KOPT-K1 (cell line): ENCODE results near the gene ZNF419.
"Not testable (repeated sequence)": the region's sequence is repeated elsewhere in the genome, so short reads cannot be mapped to it uniquely, and the experiment has no call there.

Source experiments
- H3K27ac ChIP-seq: fragments of 200-600 bp; sonication (generic); 2 replicates; pipeline ENCODE4 v1.5.1; 2016; ENCODE audit warnings: antibody characterized with exemption, mild to moderate bottlenecking, low read depth, low read length; ENCODE audit not compliant: poor library complexity, severe bottlenecking
- H3K36me3 ChIP-seq: fragments of 200-600 bp; sonication (generic); 2 replicates; pipeline ENCODE4 v1.5.1; 2017; ENCODE audit warnings: antibody characterized with exemption, mild to moderate bottlenecking, low read length, moderate library complexity; ENCODE audit not compliant: insufficient read depth
- H3K9me3 ChIP-seq: fragments of 200-600 bp; sonication (generic); 2 replicates; pipeline ENCODE4 v1.5.1; 2017; ENCODE audit warnings: antibody characterized with exemption, low read length, mild to moderate bottlenecking; ENCODE audit not compliant: insufficient read depth, poor library complexity, severe bottlenecking

Gene ZNF419

DNA sequence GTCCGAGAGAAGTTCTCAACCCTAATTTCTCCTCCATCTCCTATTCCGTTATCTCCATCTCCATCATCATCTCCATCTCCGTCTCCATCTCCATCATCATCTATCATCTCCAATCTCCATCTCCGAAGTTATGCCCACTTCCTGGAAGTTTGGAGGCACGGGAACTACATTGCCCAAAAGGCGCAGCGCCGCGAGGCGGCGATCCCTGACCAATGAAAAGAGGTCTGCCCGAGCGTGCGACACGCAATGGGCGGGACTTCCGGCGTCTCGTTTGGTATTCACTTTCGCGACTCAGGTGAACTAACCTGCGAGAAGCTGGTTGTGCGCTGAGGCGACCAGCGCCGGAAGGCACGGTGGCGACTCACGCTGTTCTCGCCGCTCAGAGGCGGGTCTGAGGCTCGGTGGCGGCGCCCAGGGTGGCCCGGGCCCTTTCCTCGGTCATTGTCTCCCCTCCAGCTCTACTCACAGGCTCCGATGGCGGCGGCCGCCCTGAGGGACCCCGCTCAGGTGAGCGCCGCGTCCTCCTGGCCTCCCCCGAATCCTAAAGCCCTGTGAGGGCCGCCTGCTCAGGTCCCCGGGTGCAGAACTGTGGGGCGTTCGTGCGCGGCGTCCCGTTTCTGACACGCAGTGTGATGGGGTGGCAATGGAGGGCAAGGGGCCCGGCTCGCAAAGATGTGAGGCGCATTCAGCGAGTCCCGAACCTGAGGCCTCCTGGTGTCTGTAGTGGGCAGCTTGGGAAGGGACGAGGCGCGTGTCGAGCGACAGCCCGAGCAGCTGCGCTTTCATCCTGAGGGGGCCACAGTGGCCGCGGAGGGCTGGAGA is at the start of gene ZNF419:
Gene ZNF419 (plus strand): TSS at position 274 of the 822 bp plus-strand sequence. CDS start 201 bp downstream, at position 475.
- not testable (repeated sequence) for H3K9me3 ChIP-seq
- H3K27ac ChIP-seq = peak within 1 kb of the TSS; percentile 57
- H3K36me3 ChIP-seq = peaks cover 21% of the 10 kb centered on the region

DNA sequence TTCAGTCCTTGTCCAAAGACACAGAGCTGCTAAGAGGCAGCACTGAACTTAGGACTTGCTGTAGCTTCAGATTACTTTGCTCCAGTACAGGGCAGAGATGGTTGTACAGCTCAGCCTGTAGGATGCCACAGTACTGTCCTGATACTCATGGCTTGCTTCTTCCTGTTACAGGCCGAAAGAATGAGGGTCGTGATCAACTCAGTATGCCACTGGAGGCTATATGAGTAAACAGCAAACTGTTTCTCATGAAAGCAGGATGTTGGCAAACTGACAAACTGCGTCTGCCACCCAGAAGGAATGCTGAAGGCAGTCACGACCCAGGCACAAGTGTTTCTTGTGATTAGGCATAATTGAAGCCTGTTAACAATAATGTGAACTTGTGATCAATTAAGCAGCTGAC is 49.6 kb upstream of the ZNF419 start:
- Histone ChIP-seq H3K9me3 (peaks cover 1% of the 10 kb centered on the region), H3K36me3 (peaks cover 38% of the 10 kb centered on the region), H3K27ac (no peak overlapping the region)

DNA sequence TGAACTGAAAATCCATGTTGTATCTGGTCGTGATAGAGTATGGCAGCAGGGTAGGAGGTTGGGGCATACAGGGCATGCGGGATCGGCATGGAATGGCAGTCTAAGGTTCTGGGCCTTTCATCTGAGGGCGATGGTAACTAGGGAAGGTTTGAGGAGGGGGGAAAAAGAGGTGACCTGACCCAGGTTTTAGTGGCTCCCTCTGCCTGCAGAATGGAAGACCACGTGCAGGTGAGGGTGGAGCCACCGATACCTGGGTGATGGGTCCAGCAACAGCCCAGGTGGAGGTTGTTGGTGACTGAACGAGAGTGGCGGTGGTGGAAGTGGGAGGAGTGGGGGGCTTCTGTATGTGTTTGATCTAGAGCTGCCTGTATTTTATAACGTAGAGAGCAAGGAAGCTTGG is 48.6 kb upstream of the ZNF419 start:
- Histone ChIP-seq H3K9me3 (peaks cover 11% of the 10 kb centered on the region), H3K36me3 (peaks cover 47% of the 10 kb centered on the region), H3K27ac (no peak overlapping the region)

DNA sequence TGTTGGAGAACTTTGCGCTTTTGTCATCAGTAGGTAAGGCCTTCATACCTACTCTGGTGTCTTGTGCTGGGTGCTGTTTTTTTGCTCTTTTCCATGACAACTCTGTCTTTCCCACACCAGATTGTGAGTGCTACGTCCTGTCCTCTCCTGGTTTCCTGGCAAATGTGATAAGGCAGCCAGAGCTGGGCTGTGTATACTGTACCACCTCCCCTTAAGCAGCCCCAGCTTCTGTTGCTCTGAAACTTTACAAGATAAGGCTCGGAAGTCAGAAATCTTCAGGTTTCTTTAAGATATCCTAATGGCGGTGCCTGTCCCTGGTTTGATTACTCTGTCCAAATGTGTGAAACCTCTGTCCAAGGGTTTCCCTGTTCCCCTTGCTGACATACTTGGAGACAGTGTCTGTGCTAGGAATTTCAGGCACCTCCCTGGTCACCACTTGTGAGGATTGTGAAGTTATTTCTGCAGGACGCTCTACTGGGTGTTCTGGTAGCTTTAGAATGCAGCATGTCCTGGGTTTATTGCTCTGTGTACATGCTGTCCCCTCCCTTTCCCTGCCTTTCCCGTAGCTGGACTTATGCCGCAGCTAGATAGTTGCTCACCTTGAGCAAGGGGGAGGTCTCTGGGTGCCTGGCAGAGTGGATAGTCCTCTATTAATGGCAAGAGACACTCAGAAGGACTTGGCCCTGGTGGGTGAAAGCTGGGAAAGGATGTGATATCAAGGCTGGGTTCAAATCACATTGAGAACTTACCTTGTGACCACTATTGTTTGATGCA is 45.4 kb upstream of the ZNF419 start:
- Histone ChIP-seq H3K9me3 (peaks cover 25% of the 10 kb centered on the region), H3K27ac (no peak overlapping the region), H3K36me3 (peaks cover 70% of the 10 kb centered on the region)

DNA sequence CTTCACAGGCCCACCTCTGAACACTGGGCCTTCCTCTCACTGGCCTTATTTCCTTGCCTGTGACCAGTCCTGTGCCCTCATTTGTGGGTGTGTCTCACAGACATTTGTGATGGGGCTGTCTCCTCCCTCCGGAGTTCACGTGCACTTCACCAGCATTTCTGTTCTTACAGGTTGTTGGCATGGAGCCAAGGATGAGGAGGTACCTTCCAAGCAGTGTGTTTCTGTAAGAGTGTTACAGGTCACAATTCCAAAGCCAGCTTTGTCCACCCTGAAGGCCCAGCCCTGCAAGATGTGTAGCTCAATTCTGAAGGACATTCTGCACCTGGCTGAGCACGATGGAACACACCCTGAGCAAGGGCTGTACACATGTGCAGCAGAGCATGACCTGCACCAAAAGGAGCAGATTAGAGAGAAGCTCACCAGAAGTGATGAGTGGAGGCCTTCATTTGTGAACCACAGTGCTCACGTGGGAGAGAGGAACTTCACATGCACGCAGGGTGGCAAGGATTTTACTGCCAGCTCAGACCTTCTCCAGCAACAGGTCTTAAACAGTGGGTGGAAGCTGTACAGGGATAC is 44.3 kb upstream of the ZNF419 start:
- Histone ChIP-seq H3K9me3 (peaks cover 25% of the 10 kb centered on the region), H3K36me3 (peaks cover 64% of the 10 kb centered on the region), H3K27ac (no peak overlapping the region)

DNA sequence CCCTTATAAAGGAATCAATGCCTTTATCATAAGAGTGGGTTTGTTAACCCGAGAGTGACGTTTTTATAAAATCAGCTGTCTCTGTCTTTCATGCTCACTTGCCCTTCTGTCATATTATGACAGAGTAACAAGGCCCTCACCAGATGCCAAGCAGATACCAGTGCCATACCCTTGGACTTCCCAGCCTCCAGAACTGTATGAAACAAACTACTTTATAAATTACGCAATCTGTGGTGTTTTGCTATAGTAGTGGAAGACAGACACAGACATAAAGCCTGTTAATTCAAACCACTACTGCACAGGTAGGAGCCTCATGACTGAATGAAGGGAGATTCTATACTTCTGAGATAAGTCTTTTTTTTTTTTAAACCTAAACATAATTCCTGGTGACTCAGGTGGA is 35.2 kb upstream of the ZNF419 start:
- no peak overlapping the region for H3K27ac ChIP-seq
- H3K9me3 ChIP-seq = no peaks in the 10 kb centered on the region
- peaks cover 7% of the 10 kb centered on the region; the same call in 1 of the 2 replicates for H3K36me3 ChIP-seq

DNA sequence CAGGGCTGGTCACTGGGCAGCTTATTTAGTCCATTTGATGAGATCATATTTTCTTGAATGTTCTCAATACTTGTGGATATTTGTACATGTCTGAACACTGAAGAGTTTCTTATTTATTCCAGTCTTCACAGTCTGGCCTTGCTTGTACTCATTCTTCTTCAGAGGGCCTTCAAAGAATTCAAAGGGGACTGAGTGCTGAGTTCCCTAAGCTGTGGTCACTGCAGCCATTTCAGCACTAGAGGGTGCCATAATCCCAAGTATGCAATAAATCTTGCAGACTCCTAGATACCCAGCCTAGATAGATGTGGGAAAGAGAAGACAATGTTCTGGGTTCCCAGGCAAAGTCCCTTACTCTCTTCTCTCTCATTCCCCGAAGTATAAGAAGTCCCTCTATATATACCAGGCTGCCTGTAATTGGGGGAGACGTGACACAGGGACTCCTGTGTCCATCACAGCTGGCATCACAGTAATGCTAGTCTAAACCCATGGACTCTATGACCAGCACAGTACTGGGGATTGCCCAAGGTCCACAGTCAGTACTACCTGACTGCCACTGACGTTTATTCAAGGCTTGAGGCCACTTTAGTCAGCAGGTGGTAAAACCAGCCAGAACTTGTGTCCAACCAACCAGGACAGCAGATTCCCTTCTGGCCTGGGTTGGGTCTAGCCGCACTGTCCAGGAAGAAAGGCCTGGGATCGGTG is 21.7 kb upstream of the ZNF419 start:
- H3K36me3 ChIP-seq = peaks cover 7% of the 10 kb centered on the region; the same call in 1 of the 2 replicates
- peaks cover 45% of the 10 kb centered on the region for H3K9me3 ChIP-seq

DNA sequence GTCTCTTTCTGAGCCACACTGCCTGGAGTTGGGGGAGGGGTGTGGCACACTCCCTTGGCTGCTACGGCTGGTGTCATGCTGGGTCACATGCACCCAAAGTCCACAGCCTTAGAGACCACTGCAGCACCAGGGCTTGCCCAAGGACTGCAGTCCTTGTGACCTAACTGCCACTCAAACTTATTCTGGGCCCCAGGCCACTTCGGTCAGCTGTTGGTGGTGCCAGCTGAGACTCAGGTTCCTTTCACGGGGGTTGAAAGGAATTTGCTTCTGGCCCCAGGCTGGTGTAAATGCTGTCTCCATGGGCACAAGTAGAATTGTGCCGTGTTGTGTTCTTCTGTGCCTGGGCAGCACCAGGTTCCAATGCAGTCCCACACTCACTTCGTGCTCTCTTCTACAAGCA is 21.1 kb upstream of the ZNF419 start:
- Histone ChIP-seq H3K27ac (no peak overlapping the region), H3K9me3 (peaks cover 51% of the 10 kb centered on the region), H3K36me3 (peaks cover 8% of the 10 kb centered on the region; the same call in 1 of the 2 replicates)

More for the DNA sequence above, 21.7 kb upstream of the ZNF419 start:
- H3K27ac ChIP-seq = no peak overlapping the region

DNA sequence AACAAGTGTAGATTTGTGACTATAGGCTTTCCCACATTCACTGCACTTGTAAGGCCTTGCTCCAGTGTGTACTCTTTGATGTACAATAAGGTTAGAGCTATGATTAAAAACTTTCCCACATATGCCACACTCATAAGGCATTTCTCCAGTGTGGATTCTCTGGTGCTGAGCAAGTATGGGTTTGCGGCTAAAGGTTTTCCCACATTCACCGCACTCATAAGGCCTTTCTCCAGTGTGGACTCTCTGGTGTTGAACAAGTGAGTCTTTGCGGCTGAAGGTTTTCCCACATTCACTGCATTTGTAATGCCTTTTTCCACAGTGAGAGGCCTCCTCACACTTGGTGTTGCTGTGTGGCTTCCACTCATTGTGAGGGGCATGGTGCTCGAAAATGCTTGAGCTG is 13.9 kb upstream of the ZNF419 start:
- H3K36me3 ChIP-seq = peaks cover 51% of the 10 kb centered on the region
- peaks cover 79% of the 10 kb centered on the region for H3K9me3 ChIP-seq
- H3K27ac ChIP-seq = no peak overlapping the region

DNA sequence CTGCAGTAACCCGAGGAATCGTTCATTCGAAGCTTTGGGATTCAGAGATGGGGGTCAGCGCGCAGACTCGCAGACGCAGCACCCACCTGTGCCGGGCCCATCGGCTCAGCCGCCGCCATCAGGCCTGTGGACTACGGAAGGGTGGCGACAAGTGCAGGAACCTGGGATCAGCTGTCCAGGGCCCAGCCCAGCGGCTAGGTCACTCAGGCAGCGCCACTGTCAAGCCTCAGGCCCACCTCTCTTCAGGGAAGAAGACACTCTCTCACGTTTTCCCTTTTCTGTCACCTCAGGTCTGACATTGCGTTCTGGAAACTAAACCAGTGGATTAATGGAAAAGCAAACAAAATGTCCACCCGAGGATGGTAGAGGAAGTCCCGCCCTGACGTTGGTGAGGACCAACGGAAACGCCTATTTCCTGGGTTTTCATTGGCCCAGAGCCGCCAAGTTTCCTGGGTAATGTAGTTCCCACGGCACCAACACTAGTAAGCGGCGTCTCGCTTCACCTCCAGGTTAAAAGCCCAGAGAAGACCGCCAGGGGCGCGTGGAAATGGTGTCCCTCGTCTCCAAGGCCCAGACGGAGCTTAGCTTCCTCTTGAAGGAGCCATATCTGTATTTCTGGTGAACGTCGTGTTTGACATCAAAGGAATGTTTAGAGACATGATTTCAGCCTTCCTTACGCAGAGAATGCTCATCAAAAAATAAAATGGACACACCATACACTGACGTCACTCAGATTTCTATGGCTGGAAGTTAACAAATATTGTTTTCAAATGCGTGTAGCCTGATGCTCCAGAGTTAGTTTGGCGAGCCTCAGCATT is 10.2 kb upstream of the ZNF419 start, which contains the start of gene ZNF772:
Gene ZNF772 (minus strand): TSS at position 376 of the 818 bp plus-strand sequence. CDS start 257 bp downstream, at position 119.
- peak within 1 kb of the TSS; percentile 69 for H3K27ac ChIP-seq
- H3K36me3 ChIP-seq = peaks cover 41% of the 10 kb centered on the region
- H3K9me3 ChIP-seq = peaks cover 46% of the 10 kb centered on the region

DNA sequence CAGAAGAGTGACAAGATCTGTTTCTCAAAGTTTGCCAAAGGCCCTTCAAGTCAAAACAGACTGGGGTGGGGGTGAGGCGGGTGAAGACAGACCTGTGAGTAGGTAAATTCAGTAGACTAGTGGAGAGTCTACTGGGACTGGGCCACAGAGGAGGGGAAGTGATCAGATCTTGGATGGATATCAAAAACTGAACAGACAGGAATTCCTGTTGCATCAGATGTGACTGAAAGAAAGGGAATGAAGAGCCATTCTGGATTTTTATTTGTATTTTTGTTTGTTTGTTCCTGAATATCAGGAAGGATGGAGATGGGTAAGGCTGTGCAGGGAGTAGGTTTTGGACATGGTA is 722 bp downstream of the ZNF419 start:
- peaks cover 27% of the 10 kb centered on the region for H3K36me3 ChIP-seq
- H3K27ac ChIP-seq, H3K9me3 ChIP-seq: not testable (repeated sequence)

DNA sequence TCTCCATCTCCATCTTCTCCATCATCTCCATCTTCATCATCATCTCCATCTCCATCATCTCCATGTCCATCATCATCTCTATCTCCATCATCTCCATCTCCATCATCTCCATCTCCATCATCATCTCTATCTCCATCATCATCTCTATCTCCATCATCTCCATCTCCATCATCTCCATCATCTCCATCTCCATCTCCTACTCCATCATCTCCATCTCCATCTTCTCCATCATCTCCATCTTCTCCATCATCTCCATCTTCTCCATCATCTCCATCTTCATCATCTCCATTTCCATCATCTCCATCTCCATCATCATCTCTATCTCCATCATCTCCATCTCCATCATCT is 11.8 kb downstream of the ZNF419 start:
- Histone ChIP-seq H3K9me3 (peaks cover 40% of the 10 kb centered on the region), H3K36me3 (peaks cover 35% of the 10 kb centered on the region)
- H3K27ac ChIP-seq = not testable (repeated sequence)

DNA sequence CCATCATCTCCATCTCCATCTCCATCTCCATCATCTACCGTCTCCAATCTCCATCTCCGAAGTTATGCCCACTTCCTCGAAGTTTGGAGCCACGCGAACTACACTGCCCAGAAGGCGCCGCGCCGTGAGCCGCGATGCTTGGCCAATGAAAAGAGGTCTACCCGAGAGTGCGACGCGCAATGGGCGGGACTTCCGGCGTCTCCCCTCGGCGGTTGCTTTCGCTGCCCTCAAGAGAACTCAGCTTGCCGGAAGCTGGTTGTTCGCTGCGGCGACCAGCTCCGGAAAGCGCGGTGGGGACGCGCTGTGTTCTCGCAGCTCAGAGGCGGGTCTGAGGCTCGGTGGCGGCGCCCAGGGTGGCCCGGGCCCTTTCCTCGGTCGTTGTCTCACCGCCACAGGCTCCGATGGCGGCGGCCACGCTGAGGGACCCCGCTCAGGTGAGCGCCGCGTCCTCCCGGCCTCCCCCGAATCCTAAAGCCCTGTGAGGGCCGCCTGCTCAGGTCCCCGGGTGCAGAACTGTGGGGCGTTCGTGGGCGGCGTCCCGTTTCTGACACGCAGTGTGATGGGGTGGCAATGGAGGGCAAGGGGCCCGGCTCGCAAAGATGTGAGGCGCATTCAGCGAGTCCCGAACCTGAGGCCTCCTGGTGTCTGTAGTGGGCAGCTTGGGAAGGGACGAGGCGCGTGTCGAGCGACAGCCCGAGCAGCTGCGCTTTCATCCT is 12.3 kb downstream of the ZNF419 start, which contains the start of gene ZNF773:
Gene ZNF773 (plus strand): TSS at position 259 of the 716 bp plus-strand sequence. CDS start 143 bp downstream, at position 402.
- peak within 1 kb of the TSS; percentile 74 for H3K27ac ChIP-seq
- H3K9me3 ChIP-seq = peaks cover 43% of the 10 kb centered on the region
- peaks cover 35% of the 10 kb centered on the region for H3K36me3 ChIP-seq
